ENCODE data around the gene SPRY2. TPM values are rescaled to one million over a fixed set of nuclear protein-coding genes. Genes with fewer than 3 reads are reported as not detected.
"Not testable (repeated sequence)": the region's sequence is repeated elsewhere in the genome, so short reads cannot be mapped to it uniquely, and the experiment has no call there.

Gene SPRY2
- total and polyA plus RNA-seq, 2 donors from 2014 or later: 10.6 to 26.2 TPM

- H3K9me3 ChIP-seq (ENCODE audit: control insufficient read depth in 2 of 3, insufficient read depth in 1 of 3, low read length in 3 of 3); H3K36me3 ChIP-seq (ENCODE audit: control insufficient read depth in 2 of 3, insufficient read depth in 3 of 3, low read length in 3 of 3); H3K9ac ChIP-seq (ENCODE audit: low read length in 3 of 3); FAIRE-seq; intact Hi-C loops (cut with DNase I); H3K27me3 ChIP-seq (ENCODE audit: control insufficient read depth, insufficient read depth, low read length); H3K4me1 ChIP-seq (ENCODE audit: control insufficient read depth in 2 of 3, insufficient read depth in 2 of 3, low read depth in 1 of 3, low read length in 3 of 3); DNase-seq; H3K27ac ChIP-seq (ENCODE audit: low read depth in 2 of 2, low read length in 2 of 2); H3K4me3 ChIP-seq (ENCODE audit: low read length in 3 of 3): not testable (repeated sequence)
Measured at GRCh38 chr13:80355496-80356094, 14.7 kb upstream of the SPRY2 start.

GRCh38 chr13:80348750-80349149 is 7.8 kb upstream of the SPRY2 start:
- Histone ChIP-seq H3K9me3 (ENCODE audit: control insufficient read depth in 2 of 3, insufficient read depth in 1 of 3, low read length in 3 of 3) (no peaks in the 10 kb centered on the region), H3K27me3 (ENCODE audit: control insufficient read depth, insufficient read depth, low read length) (no peaks in the 10 kb centered on the region), H3K4me1 (ENCODE audit: control insufficient read depth in 2 of 3, insufficient read depth in 2 of 3, low read depth in 1 of 3, low read length in 3 of 3) (no peaks in the 10 kb centered on the region), H3K9ac (ENCODE audit: low read length in 3 of 3) (no peak overlapping the region), H3K36me3 (ENCODE audit: control insufficient read depth in 2 of 3, insufficient read depth in 3 of 3, low read length in 3 of 3) (no peaks in the 10 kb centered on the region), H3K27ac (ENCODE audit: low read depth in 2 of 2, low read length in 2 of 2) (no peak overlapping the region), H3K4me3 (ENCODE audit: low read length in 3 of 3) (no peak overlapping the region)
- DNase-seq (no peak), FAIRE-seq (no peak)
- intact Hi-C loops (cut with DNase I): no loop called here
- TF ChIP-seq CTCF (IDR thresholded peaks at IDR 0.05; ENCODE audit: borderline replicate concordance, extremely low read depth, insufficient read depth): no peak

- Histone ChIP-seq H3K4me3 (ENCODE audit: low read length in 3 of 3) (no peak overlapping the region), H3K9me3 (ENCODE audit: control insufficient read depth in 2 of 3, insufficient read depth in 1 of 3, low read length in 3 of 3) (no peaks in the 10 kb centered on the region), H3K4me1 (ENCODE audit: control insufficient read depth in 2 of 3, insufficient read depth in 2 of 3, low read depth in 1 of 3, low read length in 3 of 3) (no peaks in the 10 kb centered on the region), H3K36me3 (ENCODE audit: control insufficient read depth in 2 of 3, insufficient read depth in 3 of 3, low read length in 3 of 3) (no peaks in the 10 kb centered on the region), H3K9ac (ENCODE audit: low read length in 3 of 3) (no peak overlapping the region), H3K27ac (ENCODE audit: low read depth in 2 of 2, low read length in 2 of 2) (no peak overlapping the region), H3K27me3 (ENCODE audit: control insufficient read depth, insufficient read depth, low read length) (no peaks in the 10 kb centered on the region)
- DNase-seq (no peak), FAIRE-seq (no peak)
- intact Hi-C loops (cut with DNase I): no loop called here
- no peak for TF ChIP-seq CTCF (IDR thresholded peaks at IDR 0.05; ENCODE audit: borderline replicate concordance, extremely low read depth, insufficient read depth)
Measured at GRCh38 chr13:80348314-80348713, 7.4 kb upstream of the SPRY2 start.

- no peak for TF ChIP-seq CTCF (IDR thresholded peaks at IDR 0.05; ENCODE audit: borderline replicate concordance, extremely low read depth, insufficient read depth)
- H3K4me3 ChIP-seq (ENCODE audit: low read length in 3 of 3): no peak overlapping the region
- no peak overlapping the region for H3K9ac ChIP-seq (ENCODE audit: low read length in 3 of 3)
- no peaks in the 10 kb centered on the region for H3K27me3 ChIP-seq (ENCODE audit: control insufficient read depth, insufficient read depth, low read length)
- DNase-seq: peak in 3 of 5 donors; percentile 18 to 58 (median 33)
- intact Hi-C loops (cut with DNase I): no loop called here
- no peaks in the 10 kb centered on the region for H3K36me3 ChIP-seq (ENCODE audit: control insufficient read depth in 2 of 3, insufficient read depth in 3 of 3, low read length in 3 of 3)
- peaks cover 0 to 5% (median 0%) of the 10 kb centered on the region in 3 donors for H3K4me1 ChIP-seq (ENCODE audit: control insufficient read depth in 2 of 3, insufficient read depth in 2 of 3, low read depth in 1 of 3, low read length in 3 of 3)
- no peak overlapping the region for H3K27ac ChIP-seq (ENCODE audit: low read depth in 2 of 2, low read length in 2 of 2)
- H3K9me3 ChIP-seq (ENCODE audit: control insufficient read depth in 2 of 3, insufficient read depth in 1 of 3, low read length in 3 of 3): no peaks in the 10 kb centered on the region
- FAIRE-seq: no peak
Measured at GRCh38 chr13:80345771-80346510, 5.0 kb upstream of the SPRY2 start.

GRCh38 chr13:80344032-80344431 is 3.1 kb upstream of the SPRY2 start:
- H3K27ac ChIP-seq (ENCODE audit: low read depth in 2 of 2, low read length in 2 of 2); intact Hi-C loops (cut with DNase I); H3K4me1 ChIP-seq (ENCODE audit: control insufficient read depth in 2 of 3, insufficient read depth in 2 of 3, low read depth in 1 of 3, low read length in 3 of 3); H3K9ac ChIP-seq (ENCODE audit: low read length in 3 of 3); DNase-seq; H3K9me3 ChIP-seq (ENCODE audit: control insufficient read depth in 2 of 3, insufficient read depth in 1 of 3, low read length in 3 of 3); H3K4me3 ChIP-seq (ENCODE audit: low read length in 3 of 3); FAIRE-seq; H3K27me3 ChIP-seq (ENCODE audit: control insufficient read depth, insufficient read depth, low read length); H3K36me3 ChIP-seq (ENCODE audit: control insufficient read depth in 2 of 3, insufficient read depth in 3 of 3, low read length in 3 of 3): not testable (repeated sequence)

Measured in kidney (tissue), 14 donors.